ENCODE measurements around the gene VPS39.

DNA sequence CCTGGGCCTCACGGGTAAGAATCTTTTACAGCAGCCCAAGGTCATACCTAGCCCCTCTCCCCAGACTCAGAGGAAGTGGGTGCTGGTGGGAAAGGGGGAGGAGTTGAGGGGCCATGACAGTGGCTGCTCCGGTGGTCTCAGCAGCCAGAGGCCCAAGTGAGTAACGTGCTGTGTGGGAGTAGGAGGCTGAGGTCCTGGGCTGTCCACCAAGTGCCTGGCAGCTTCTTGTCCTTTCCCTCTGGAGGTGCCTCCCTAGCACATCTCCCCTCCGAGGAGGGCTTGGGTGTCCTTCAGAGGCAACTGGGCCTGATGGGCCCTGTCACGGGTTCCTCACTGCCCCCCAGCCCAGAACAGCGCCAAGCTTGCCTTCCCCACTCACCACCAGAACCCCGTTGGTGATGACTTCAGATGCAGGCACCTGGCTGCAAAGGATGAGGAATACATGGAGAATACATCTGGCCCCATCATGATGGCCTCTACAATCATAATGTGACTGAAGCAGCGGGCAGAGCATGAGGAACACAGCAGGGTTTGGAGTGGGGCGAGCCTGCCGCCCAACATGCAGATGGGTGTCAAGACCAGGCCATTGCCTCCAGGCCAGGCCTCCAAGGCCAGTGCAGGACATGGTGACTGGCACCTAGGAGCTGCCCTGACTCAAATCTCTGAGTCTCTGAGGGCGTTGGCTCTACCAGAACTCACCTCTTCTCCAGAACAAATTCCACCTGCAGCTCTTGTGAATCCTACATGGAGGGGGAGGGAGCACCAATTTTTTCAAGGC, 55.0 kb downstream of the VPS39 start:
- TF ChIP-seq CTCF (IDR thresholded peaks at IDR 0.05; ENCODE audit: extremely low read depth in 1 of 2, insufficient read depth in 1 of 2, low read depth in 1 of 2, low read length in 2 of 2) (no peak), POLR2A (IDR thresholded peaks at IDR 0.05; ENCODE audit: low read depth, low read length) (no peak), POLR2AphosphoS5 (IDR thresholded peaks at IDR 0.05; ENCODE audit: insufficient read depth, low read depth, low read length) (no peak), EZH2 (IDR thresholded peaks at IDR 0.05; ENCODE audit: borderline replicate concordance, low read depth, low read length, severe bottlenecking) (no peak), GATA2 (IDR thresholded peaks at IDR 0.05; ENCODE audit: insufficient read depth, insufficient read length, low read depth, low read length) (no peak), FOS (IDR thresholded peaks at IDR 0.05; ENCODE audit: borderline replicate concordance, insufficient read depth, low read length) (no peak)
- TF ChIP-seq, protein P1, sequence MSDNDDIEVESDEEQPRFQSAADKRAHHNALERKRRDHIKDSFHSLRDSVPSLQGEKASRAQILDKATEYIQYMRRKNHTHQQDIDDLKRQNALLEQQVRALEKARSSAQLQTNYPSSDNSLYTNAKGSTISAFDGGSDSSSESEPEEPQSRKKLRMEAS (IDR thresholded peaks at IDR 0.05; ENCODE audit: insufficient read depth, insufficient read length) = no peak
